HG03196 (cell line): ENCODE results near the gene HACE1.
"Not testable (repeated sequence)": the region's sequence is repeated elsewhere in the genome, so short reads cannot be mapped to it uniquely, and the experiment has no call there.

Experiments used
- ATAC-seq: cut with Tn5 transposase; IDR thresholded peaks from one replicate; pipeline ENCODE4 v1.9.1; 2021; ENCODE audit not compliant: unreplicated experiment

HACE1 gene

GRCh38 chr6:104859225-104860146, at the start of gene HACE1:
TSS of gene HACE1 (minus strand) at chr6:104859919. CDS start at chr6:104859642, 277 bp downstream.
- ATAC-seq: peak; percentile 100

GRCh38 chr6:104908888-104909525, 49.3 kb upstream of the HACE1 start:
- no peak for ATAC-seq

GRCh38 chr6:104908031-104908887, 48.5 kb upstream of the HACE1 start:
- ATAC-seq: no peak

GRCh38 chr6:104898893-104899292, 39.2 kb upstream of the HACE1 start:
- not testable (repeated sequence) for ATAC-seq

- ATAC-seq: no peak
Measured at GRCh38 chr6:104896914-104897313, 37.2 kb upstream of the HACE1 start.

- no peak for ATAC-seq
Measured at GRCh38 chr6:104888066-104888465, 28.3 kb upstream of the HACE1 start.

- ATAC-seq: no peak
Measured at GRCh38 chr6:104887350-104887749, 27.6 kb upstream of the HACE1 start.

- ATAC-seq: no peak
Measured at GRCh38 chr6:104885518-104886043, 25.9 kb upstream of the HACE1 start.

- ATAC-seq: no peak
Measured at GRCh38 chr6:104884867-104885517, 25.3 kb upstream of the HACE1 start.

GRCh38 chr6:104881964-104882668, 22.4 kb upstream of the HACE1 start:
- ATAC-seq: no peak

- no peak for ATAC-seq
Measured at GRCh38 chr6:104862456-104862855, 2.7 kb upstream of the HACE1 start.

- ATAC-seq: no peak
Measured at GRCh38 chr6:104860221-104860620, 502 bp upstream of the HACE1 start.

- no peak for ATAC-seq
Measured at GRCh38 chr6:104858642-104859041, 1.1 kb downstream of the HACE1 start.

- no peak for ATAC-seq
Measured at GRCh38 chr6:104855507-104855906, 4.2 kb downstream of the HACE1 start.

- not testable (repeated sequence) for ATAC-seq
Measured at GRCh38 chr6:104847721-104848120, 12.0 kb downstream of the HACE1 start.

GRCh38 chr6:104843229-104843628, 16.5 kb downstream of the HACE1 start:
- ATAC-seq: no peak

- no peak for ATAC-seq
Measured at GRCh38 chr6:104837158-104837557, 22.6 kb downstream of the HACE1 start.

- not testable (repeated sequence) for ATAC-seq
Measured at GRCh38 chr6:104836479-104837020, 23.2 kb downstream of the HACE1 start.

- no peak for ATAC-seq
Measured at GRCh38 chr6:104835782-104836181, 23.9 kb downstream of the HACE1 start.
